IPS DF 6.9 (cell line): ENCODE measurements around the gene PPP1R2.
"Not testable (repeated sequence)": the region's sequence is repeated elsewhere in the genome, so short reads cannot be mapped to it uniquely, and the experiment has no call there.

ENCODE experiments used
- DNase-seq: peaks from one replicate; pipeline ENCODE4 v3.0.0-alpha.2; 2013; ENCODE audit warnings: low read depth, low spot score
- H3K27ac ChIP-seq: one replicate; pipeline ENCODE4 v1.5.1; 2013; ENCODE audit warnings: low read length, control low read depth
- H3K27me3 ChIP-seq: 2 replicates; pipeline ENCODE4 v1.6.1; 2013; ENCODE audit warnings: mild to moderate bottlenecking, low read length; ENCODE audit not compliant: control insufficient read depth, insufficient read depth
- H3K36me3 ChIP-seq: 2 replicates; pipeline ENCODE4 v1.6.1; 2013; ENCODE audit warnings: low read length; ENCODE audit not compliant: control insufficient read depth, insufficient read depth
- H3K4me1 ChIP-seq: 2 replicates; pipeline ENCODE4 v1.6.1; 2013; ENCODE audit warnings: low read length; ENCODE audit not compliant: control insufficient read depth, insufficient read depth
- H3K4me3 ChIP-seq: 2 replicates; pipeline ENCODE4 v1.5.1; 2013; ENCODE audit warnings: mild to moderate bottlenecking, low read length
- H3K9me3 ChIP-seq: 2 replicates; pipeline ENCODE4 v1.6.1; 2013; ENCODE audit warnings: low read length, inconsistent platforms; ENCODE audit not compliant: control insufficient read depth, insufficient read depth
- WGBS: extraction: QIAGEN DNeasy Blood & Tissue Kit; methylation state at CpG from one replicate; pipeline ENCODE4 v1.1.7; 2013; ENCODE audit warnings: mixed read lengths, missing lambda C conversion rate; ENCODE audit not compliant: insufficient read length, insufficient coverage; 5-methylcytosine and 5-hydroxymethylcytosine counted together

Gene PPP1R2

DNA sequence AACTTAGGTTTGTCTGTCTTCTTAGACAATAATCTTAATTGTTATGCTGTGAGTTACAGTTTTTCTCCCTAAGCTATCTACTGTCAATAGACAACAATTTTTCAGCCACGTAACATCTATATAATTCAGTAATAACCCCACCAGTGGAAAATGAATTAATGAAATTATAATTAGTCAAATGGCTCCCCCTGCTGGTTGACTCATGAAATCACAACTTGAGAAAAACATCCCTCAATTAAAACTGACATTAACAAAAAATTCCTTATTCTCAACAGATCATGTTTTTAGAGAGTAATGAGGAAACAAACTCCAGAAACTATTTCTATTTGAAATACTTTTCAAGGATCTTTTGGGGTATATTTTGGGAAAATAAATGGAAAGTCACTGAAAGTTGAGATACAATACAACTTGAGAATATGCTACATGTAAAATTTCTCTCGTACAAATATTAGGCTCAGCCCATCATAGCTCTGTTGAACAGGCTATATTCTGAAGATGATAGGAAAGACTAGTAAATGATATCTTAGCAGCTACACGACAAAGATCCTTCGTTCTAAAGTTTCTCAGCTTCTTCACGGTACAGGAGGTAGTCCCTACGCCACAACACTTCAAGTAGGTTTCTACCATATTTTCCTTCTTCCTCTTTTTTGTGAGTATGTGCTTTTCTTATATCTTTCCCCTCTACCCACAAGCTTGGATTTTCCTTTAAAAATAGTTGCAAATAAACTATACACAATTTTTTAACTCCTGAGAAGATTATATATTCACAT, 20.7 kb downstream of the PPP1R2 start:
- no peak for DNase-seq
- H3K4me1 ChIP-seq: no peaks in the 10 kb centered on the region
- H3K4me3 ChIP-seq: no peak overlapping the region
- no peaks in the 10 kb centered on the region for H3K27me3 ChIP-seq
- no CpG with 5 or more reads among the region's 6 CpGs for WGBS
- no peak overlapping the region for H3K27ac ChIP-seq
- no peaks in the 10 kb centered on the region for H3K36me3 ChIP-seq
- no peaks in the 10 kb centered on the region for H3K9me3 ChIP-seq

- H3K36me3 ChIP-seq: no peaks in the 10 kb centered on the region; the same call in 1 of the 2 replicates
- WGBS: no CpG with 5 or more reads among the region's 1 CpG
- no peaks in the 10 kb centered on the region for H3K27me3 ChIP-seq
- no peak overlapping the region for H3K4me3 ChIP-seq
- no peak for DNase-seq
- no peaks in the 10 kb centered on the region for H3K4me1 ChIP-seq
- no peaks in the 10 kb centered on the region for H3K9me3 ChIP-seq
- H3K27ac ChIP-seq: no peak overlapping the region
Observed at GRCh38 chr3:195517030-195517429, 26.1 kb downstream of the PPP1R2 start.

DNA sequence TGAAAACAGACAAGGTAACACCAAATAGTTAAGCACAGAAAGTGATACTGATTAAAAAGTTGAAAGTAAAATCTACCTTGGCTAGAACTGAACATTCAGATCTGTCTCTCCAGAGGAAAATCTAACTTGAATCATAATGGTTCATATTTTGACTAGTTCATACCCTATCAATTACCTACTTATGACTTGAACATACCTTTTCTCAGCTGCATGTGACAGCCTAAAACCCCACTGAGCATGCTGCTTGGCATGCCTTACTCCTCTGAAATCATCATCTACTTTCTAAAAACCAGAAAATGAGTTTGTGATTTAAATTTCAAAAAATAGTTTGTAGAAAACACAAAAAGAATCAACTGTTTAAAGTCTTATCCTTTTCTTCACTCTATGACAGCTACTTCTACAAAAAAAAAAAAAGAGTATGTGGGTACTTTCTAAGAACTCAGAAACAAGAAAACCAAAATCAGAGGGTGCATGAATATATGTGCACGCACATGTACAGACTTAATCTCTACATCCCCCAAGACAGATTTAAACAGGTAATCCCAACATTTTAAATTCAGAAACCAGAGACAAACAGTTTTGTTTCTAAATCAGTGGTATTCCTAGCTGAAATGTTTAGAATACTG, 28.4 kb downstream of the PPP1R2 start:
- H3K27ac ChIP-seq, H3K36me3 ChIP-seq: not testable (repeated sequence)

DNA sequence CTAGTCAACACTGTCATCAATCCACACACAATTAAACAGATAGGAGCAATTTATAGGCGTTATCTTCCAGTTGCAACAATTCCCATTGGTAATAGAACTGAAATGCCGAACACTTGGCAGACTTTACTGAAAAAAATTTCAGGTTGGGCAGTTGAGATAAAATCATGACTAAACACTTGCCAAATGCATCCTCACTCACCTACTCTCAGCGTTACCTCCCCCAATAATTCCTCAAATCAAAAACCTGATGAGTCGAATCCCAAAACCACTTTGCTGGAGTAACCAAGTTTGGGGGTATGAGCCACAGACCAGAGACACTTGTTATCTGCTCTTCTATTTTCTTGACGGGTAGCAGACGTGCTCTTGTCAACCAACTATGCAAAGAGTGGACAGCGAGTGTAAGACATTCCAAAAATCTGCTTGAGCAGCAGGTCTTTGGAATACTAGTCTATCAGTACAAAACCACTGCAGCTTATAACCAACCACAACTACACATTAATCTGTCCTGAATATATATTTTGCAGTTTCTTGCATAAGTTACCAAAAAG, 30.3 kb downstream of the PPP1R2 start:
- Histone ChIP-seq H3K4me3 (no peak overlapping the region), H3K9me3 (no peaks in the 10 kb centered on the region), H3K27me3 (no peaks in the 10 kb centered on the region), H3K36me3 (no peaks in the 10 kb centered on the region; the same call in 1 of the 2 replicates), H3K4me1 (no peaks in the 10 kb centered on the region), H3K27ac (no peak overlapping the region)
- WGBS: 100% methylated on average over 2 of the region's 7 CpGs
- DNase-seq: no peak

More for the DNA sequence above, 28.4 kb downstream of the PPP1R2 start:
- not testable (repeated sequence) for H3K4me3 ChIP-seq, H3K9me3 ChIP-seq, DNase-seq, H3K27me3 ChIP-seq, H3K4me1 ChIP-seq
- no CpG with 5 or more reads among the region's 1 CpG for WGBS

DNA sequence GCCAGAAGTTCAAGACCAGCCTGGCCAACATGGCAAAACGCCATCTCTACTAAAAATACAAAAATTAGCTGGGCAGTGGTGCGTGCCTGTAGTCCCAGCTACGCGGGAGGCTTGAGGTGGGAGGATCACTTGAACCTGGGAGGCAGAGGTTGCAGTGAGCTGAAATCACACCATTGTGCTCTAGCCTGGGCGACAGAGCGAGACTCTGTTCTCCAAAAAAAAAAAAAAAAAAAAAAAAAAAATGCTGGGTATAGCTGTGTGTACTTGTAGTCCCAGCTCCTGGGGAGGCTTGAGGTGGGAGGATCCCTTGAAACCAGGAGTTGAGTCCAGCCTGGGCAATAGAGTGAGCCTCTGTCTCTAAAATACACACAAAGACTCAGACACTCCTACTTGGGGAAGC, 32.0 kb downstream of the PPP1R2 start:
- Histone ChIP-seq H3K4me1 (no peaks in the 10 kb centered on the region), H3K9me3 (no peaks in the 10 kb centered on the region), H3K27me3 (no peaks in the 10 kb centered on the region), H3K4me3 (no peak overlapping the region), H3K27ac (no peak overlapping the region), H3K36me3 (no peaks in the 10 kb centered on the region)
- DNase-seq: no peak
- no CpG with 5 or more reads among the region's 6 CpGs for WGBS

DNA sequence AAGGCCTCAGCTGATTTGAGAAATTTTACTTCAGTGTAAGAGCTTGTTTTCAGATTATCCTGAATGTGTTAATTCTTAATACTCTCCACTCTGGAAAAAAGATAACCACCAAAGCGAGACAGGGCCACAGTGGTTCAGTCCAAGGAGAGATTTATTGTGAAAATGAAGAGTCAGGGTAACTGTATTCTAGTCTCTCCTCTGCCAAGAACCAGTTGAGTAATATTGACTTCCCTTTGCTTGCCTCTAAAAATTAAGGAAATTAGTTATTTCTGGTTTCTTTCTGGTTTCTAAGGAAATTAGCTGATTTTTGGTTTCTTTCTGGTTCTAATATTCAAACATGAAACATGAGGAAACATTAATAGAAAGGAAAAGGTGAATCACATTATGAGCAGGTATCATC, 34.9 kb downstream of the PPP1R2 start:
- Histone ChIP-seq H3K9me3 (no peaks in the 10 kb centered on the region), H3K36me3 (no peaks in the 10 kb centered on the region), H3K27ac (no peak overlapping the region), H3K4me3 (no peak overlapping the region), H3K27me3 (no peaks in the 10 kb centered on the region), H3K4me1 (no peaks in the 10 kb centered on the region)
- DNase-seq: no peak
- no CpG with 5 or more reads among the region's 1 CpG for WGBS

- DNase-seq: no peak
- H3K9me3 ChIP-seq: no peaks in the 10 kb centered on the region; the same call in none of the 2 replicates
- 100% methylated on average over 1 of the region's 3 CpGs for WGBS
Observed at GRCh38 chr3:195475614-195476013, 67.5 kb downstream of the PPP1R2 start.

DNA sequence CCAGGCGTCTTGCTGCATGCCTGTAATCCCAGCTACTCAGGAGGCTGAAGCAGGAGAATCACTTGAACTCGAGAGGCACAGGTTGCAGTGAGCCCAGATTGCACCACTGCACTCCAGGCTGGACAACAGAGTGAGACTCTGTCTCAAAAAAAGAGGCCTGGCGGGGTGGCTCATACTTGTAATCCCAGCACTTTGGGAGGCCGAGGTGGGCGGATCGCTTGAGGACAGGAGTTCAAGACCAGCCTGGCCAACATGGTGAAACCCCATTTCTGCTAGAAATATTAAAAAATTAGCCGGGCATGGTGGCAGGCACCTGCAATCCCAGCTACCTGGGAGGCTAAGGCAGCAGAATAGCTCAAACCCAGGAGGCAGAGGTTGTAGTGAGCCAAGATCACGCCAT, 68.0 kb downstream of the PPP1R2 start:
- not testable (repeated sequence) for H3K27ac ChIP-seq, H3K4me3 ChIP-seq, H3K36me3 ChIP-seq, DNase-seq, H3K9me3 ChIP-seq, H3K27me3 ChIP-seq, H3K4me1 ChIP-seq
- no CpG with 5 or more reads among the region's 8 CpGs for WGBS

More at GRCh38 chr3:195475614-195476013, 67.5 kb downstream of the PPP1R2 start:
- Histone ChIP-seq H3K36me3 (no peaks in the 10 kb centered on the region), H3K27me3 (no peaks in the 10 kb centered on the region), H3K4me3 (no peak overlapping the region), H3K27ac (no peak overlapping the region), H3K4me1 (no peaks in the 10 kb centered on the region)

DNA sequence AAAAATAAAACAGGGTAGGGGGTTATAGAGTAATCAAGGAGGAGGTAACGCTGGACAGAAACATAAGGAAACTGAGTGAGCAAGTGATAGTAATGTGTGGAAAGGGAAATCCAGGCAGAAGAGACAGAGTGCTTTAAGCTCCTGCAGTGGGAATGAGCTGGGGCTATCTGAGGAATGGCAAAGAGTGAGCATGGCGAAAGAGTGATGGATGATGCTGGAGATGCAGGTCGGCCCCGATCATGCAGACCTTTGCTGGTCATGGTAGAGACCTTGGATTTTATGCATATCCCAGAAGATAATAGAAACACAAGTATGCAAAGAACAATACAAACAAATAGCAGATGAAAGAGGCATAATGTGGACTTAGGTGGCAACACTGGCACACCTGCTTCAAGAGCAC, 74.3 kb downstream of the PPP1R2 start:
- no peak overlapping the region for H3K27ac ChIP-seq
- no peak overlapping the region for H3K4me3 ChIP-seq
- H3K4me1 ChIP-seq: no peaks in the 10 kb centered on the region
- no peaks in the 10 kb centered on the region for H3K27me3 ChIP-seq
- no CpG with 5 or more reads among the region's 4 CpGs for WGBS
- no peaks in the 10 kb centered on the region for H3K36me3 ChIP-seq
- no peak for DNase-seq
- no peaks in the 10 kb centered on the region for H3K9me3 ChIP-seq

- H3K4me1 ChIP-seq: no peaks in the 10 kb centered on the region
- H3K4me3 ChIP-seq: no peak overlapping the region
- no peaks in the 10 kb centered on the region for H3K9me3 ChIP-seq
- H3K27me3 ChIP-seq: no peaks in the 10 kb centered on the region
- WGBS: no CpG with 5 or more reads among the region's 4 CpGs
- DNase-seq: no peak
- H3K36me3 ChIP-seq: no peaks in the 10 kb centered on the region
- H3K27ac ChIP-seq: no peak overlapping the region
Observed at GRCh38 chr3:195468391-195468776, 74.7 kb downstream of the PPP1R2 start.
